PC-3 (cell line): Measurements from ENCODE around the gene ANO4. TPM values are rescaled to one million over a fixed set of nuclear protein-coding genes. Genes with fewer than 3 reads are reported as not detected.

ENCODE experiments used
- ATAC-seq: fragments of 200-7000 bp; cut with Tn5 transposase; 2 replicates; pipeline ENCODE4 v1.9.1; 2020; ENCODE audit warnings: mild to moderate bottlenecking, moderate library complexity
- BruUV-seq: library from RNA; stranded (reverse); fragments of 400-500 nt; replicated peaks from 2 replicates; lab custom pipeline; 2021; lab: Mats Ljungman, UMichigan
- CTCF ChIA-PET: fragments of 300-600 bp; sonication (Branson Sonifier 250); formaldehyde crosslinking; loops from one replicate; lab custom pipeline; 2022; ENCODE audit warnings: antibody characterized with exemption; lab: Charles Lee
- POLR2A ChIA-PET: fragments of 300-600 bp; sonication (Branson Sonifier 250); formaldehyde crosslinking; loops from one replicate; lab custom pipeline; 2022; ENCODE audit warnings: antibody characterized with exemption; ENCODE audit not compliant: unreplicated experiment; lab: Charles Lee
- DNase-seq: peaks from one replicate; pipeline ENCODE4 v3.0.0-alpha.2; 2015
- H2AFZ ChIP-seq: fragments of 300-600 bp; sonication (generic); 2 replicates; pipeline ENCODE4 v1.6.0; 2016; ENCODE audit warnings: antibody characterized with exemption, low read length
- H3F3A ChIP-seq: fragments of 300-600 bp; sonication (generic); one replicate; pipeline ENCODE4 v1.6.0; 2017; ENCODE audit warnings: antibody characterized with exemption, low read length, control low read depth, mild to moderate bottlenecking; ENCODE audit not compliant: unreplicated experiment
- H3K27ac ChIP-seq: fragments of 300-600 bp; sonication (generic); 2 replicates; pipeline ENCODE4 v1.5.1; 2016; ENCODE audit warnings: mild to moderate bottlenecking, low read length
- H3K27me3 ChIP-seq: fragments of 300-600 bp; sonication (generic); 2 replicates; pipeline ENCODE4 v1.6.1; 2016; ENCODE audit warnings: low read length, mixed read lengths
- H3K36me3 ChIP-seq: fragments of 300-600 bp; sonication (generic); 2 replicates; pipeline ENCODE4 v1.6.1; 2016; ENCODE audit warnings: low read depth, mixed run types, low read length, mixed read lengths
- H3K4me1 ChIP-seq: fragments of 300-600 bp; sonication (generic); 2 replicates; pipeline ENCODE4 v1.5.1; 2016; ENCODE audit warnings: low read length; ENCODE audit not compliant: insufficient read depth
- H3K4me2 ChIP-seq: fragments of 300-600 bp; sonication (generic); 2 replicates; pipeline ENCODE4 v1.6.0; 2016; ENCODE audit warnings: low read length
- H3K4me3 ChIP-seq: fragments of 300-600 bp; sonication (generic); 2 replicates; pipeline ENCODE4 v1.5.1; 2016; ENCODE audit warnings: mild to moderate bottlenecking, low read length, mixed read lengths
- H3K79me2 ChIP-seq: fragments of 300-600 bp; sonication (generic); 2 replicates; pipeline ENCODE4 v1.6.1; 2017; ENCODE audit warnings: low read length, mixed read lengths
- H3K9ac ChIP-seq: fragments of 300-600 bp; sonication (generic); 2 replicates; pipeline ENCODE4 v1.6.0; 2016; ENCODE audit warnings: mild to moderate bottlenecking, low read length
- H3K9me2 ChIP-seq: fragments of 300-600 bp; sonication (generic); replicated peaks from 2 replicates; pipeline ENCODE4 v1.6.1; 2016; ENCODE audit warnings: mixed run types, low read length, mixed read lengths
- H3K9me3 ChIP-seq: fragments of 300-600 bp; sonication (generic); 2 replicates; pipeline ENCODE4 v1.6.1; 2016; ENCODE audit warnings: low read length, mixed read lengths
- H4K20me1 ChIP-seq: fragments of 300-600 bp; sonication (generic); 2 replicates; pipeline ENCODE4 v1.6.1; 2016; ENCODE audit warnings: low read length, mixed read lengths
- EZH2 ChIP-seq: fragments of 300-600 bp; sonication (generic); IDR thresholded peaks from one replicate; pipeline ENCODE4 v1.6.1; 2017; ENCODE audit warnings: antibody characterized with exemption, mild to moderate bottlenecking, low read length; ENCODE audit not compliant: unreplicated experiment
- EZH2phosphoT487 ChIP-seq: fragments of 300-600 bp; sonication (generic); IDR thresholded peaks from 2 replicates; pipeline ENCODE4 v1.6.1; 2018; ENCODE audit warnings: mild to moderate bottlenecking, antibody characterized with exemption, low read length, borderline replicate concordance
- intact Hi-C: fragments of 100-400 bp; cut with micrococcal nuclease; formaldehyde crosslinking; loops from 2 replicates; pipeline ENCODE4 v1.9.0; 2023
- total RNA-seq: library from RNA; depleted of rRNA; stranded (reverse); fragments of >200 nt; gene quantifications from 2 replicates; pipeline ENCODE4 v1.2.3, GENCODE V29; 2014
- TF ChIP-seq, protein P1 (sequence below): fragments of 300-600 bp; sonication (generic); conservative IDR thresholded peaks from 2 replicates; pipeline ENCODE4 v1.5.1; 2017; ENCODE audit warnings: antibody characterized with exemption, low read depth, mild to moderate bottlenecking, low read length

The ANO4 gene
- total RNA-seq, 1 experiment from 2014 or later, result not detected

DNA sequence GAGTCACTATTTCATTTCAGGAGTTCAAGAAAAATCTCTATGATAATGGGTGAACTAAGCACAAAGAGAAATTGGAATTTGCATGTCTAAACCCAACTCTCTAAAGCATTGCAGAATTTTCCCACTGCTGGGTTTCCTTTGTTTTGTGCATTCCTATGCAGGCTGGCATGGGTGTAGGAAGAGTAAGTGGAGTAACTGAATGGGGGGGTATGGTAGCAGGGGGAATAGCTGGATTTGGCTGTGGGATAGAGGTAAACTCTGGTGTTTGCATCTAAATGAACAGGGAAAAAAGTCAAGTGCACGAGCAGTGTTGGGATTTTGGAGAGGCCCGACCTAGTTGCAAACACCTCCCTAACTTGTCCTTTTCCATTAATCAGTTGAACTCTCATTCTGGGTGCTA, 159.1 kb downstream of the ANO4 start:
- intact Hi-C loops, result no loop called here
- ATAC-seq (no peak), DNase-seq (no peak)
- Histone ChIP-seq H3K4me3 (no peak overlapping the region), H3K9me3 (no peaks in the 10 kb centered on the region), H3K79me2 (no peaks in the 10 kb centered on the region), H3K9me2 (no peaks in the 10 kb centered on the region), H3K9ac (no peak overlapping the region), H3K27ac (no peak overlapping the region), H3K4me2 (no peak overlapping the region), H2AFZ (no peak overlapping the region), H3F3A (no peaks in the 10 kb centered on the region), H3K4me1 (no peaks in the 10 kb centered on the region), H4K20me1 (no peaks in the 10 kb centered on the region), H3K27me3 (no peaks in the 10 kb centered on the region), H3K36me3 (no peaks in the 10 kb centered on the region)
- POLR2A ChIA-PET, result no interaction called here
- TF ChIP-seq EZH2phosphoT487, result no peak
- TF ChIP-seq EZH2, result no peak
- TF ChIP-seq, protein P1, sequence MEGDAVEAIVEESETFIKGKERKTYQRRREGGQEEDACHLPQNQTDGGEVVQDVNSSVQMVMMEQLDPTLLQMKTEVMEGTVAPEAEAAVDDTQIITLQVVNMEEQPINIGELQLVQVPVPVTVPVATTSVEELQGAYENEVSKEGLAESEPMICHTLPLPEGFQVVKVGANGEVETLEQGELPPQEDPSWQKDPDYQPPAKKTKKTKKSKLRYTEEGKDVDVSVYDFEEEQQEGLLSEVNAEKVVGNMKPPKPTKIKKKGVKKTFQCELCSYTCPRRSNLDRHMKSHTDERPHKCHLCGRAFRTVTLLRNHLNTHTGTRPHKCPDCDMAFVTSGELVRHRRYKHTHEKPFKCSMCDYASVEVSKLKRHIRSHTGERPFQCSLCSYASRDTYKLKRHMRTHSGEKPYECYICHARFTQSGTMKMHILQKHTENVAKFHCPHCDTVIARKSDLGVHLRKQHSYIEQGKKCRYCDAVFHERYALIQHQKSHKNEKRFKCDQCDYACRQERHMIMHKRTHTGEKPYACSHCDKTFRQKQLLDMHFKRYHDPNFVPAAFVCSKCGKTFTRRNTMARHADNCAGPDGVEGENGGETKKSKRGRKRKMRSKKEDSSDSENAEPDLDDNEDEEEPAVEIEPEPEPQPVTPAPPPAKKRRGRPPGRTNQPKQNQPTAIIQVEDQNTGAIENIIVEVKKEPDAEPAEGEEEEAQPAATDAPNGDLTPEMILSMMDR, result no peak
- no TSS peak for BruUV-seq
- CTCF ChIA-PET, result no interaction called here

DNA sequence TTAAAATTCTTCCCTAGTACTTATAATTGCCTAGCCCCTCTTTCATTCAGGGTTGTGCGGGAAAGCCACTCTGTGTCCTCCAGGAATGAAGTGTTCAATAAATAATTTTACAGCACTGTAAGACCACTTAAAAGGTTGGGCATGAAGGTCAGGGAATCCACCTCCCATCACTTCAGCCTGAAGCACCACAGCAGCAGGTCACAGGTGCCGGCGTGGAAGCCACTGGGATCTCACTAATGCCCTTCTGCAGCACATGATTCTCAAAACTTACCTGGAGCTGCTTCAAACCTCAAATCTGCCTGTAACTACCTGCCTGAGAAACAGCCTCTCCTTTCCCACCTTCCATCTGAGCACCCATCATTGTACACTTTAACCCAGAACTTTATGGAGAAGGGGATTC, 159.5 kb downstream of the ANO4 start:
- Histone ChIP-seq H3K4me1 (no peaks in the 10 kb centered on the region), H3K79me2 (no peaks in the 10 kb centered on the region), H2AFZ (no peak overlapping the region), H3K4me2 (no peak overlapping the region), H3K9me2 (no peaks in the 10 kb centered on the region), H4K20me1 (no peaks in the 10 kb centered on the region), H3K4me3 (no peak overlapping the region), H3K27ac (no peak overlapping the region), H3K27me3 (no peaks in the 10 kb centered on the region), H3K9me3 (no peaks in the 10 kb centered on the region), H3K9ac (no peak overlapping the region), H3F3A (no peaks in the 10 kb centered on the region), H3K36me3 (no peaks in the 10 kb centered on the region)
- ChIA-PET CTCF (no interaction called here), POLR2A (no interaction called here)
- DNase-seq (no peak), ATAC-seq (no peak)
- intact Hi-C loops, result no loop called here
- BruUV-seq, result no TSS peak
- TF ChIP-seq, protein P1, result no peak
- TF ChIP-seq EZH2phosphoT487 (no peak), EZH2 (no peak)

DNA sequence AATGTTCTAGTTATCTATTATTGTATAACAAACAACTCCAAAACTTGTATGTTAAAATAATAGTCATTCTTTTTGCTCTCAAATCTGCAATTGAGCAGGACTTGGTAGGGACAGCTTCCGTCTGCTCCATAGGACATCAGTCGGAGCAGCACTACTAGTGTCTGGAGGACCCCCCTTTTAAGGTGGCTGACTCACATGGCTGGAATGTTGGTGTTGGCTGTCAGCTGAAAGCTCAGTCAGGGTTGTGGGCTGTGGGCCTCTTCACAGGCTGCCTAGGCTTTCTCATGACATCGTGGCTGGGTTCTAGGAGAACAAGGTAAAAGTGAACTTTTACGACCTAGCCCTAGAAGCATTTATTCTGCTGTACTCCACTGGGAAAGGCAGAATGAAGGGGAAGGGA, 160.6 kb downstream of the ANO4 start:
- DNase-seq, result peak; percentile 40
- intact Hi-C loops, result no loop called here
- Histone ChIP-seq H3K36me3 (no peaks in the 10 kb centered on the region), H4K20me1 (no peaks in the 10 kb centered on the region), H3K4me3 (no peak overlapping the region), H3K27ac (no peak overlapping the region), H3K4me1 (no peaks in the 10 kb centered on the region), H3K9me3 (no peaks in the 10 kb centered on the region), H3K9ac (no peak overlapping the region), H3F3A (no peaks in the 10 kb centered on the region), H2AFZ (no peak overlapping the region), H3K27me3 (no peaks in the 10 kb centered on the region), H3K79me2 (no peaks in the 10 kb centered on the region), H3K4me2 (no peak overlapping the region), H3K9me2 (no peaks in the 10 kb centered on the region)
- ChIA-PET CTCF (no interaction called here), POLR2A (no interaction called here)
- no peak for ATAC-seq
- TF ChIP-seq EZH2phosphoT487, result no peak
- TF ChIP-seq, protein P1, result no peak
- no peak for TF ChIP-seq EZH2
- no TSS peak for BruUV-seq
